Erythroblast (primary cell): ENCODE results near the gene GSTO2.

Experiments used
- GATA1 ChIP-seq: IDR thresholded peaks from 2 replicates; pipeline ENCODE4 v1.6.1; 2011; ENCODE audit warnings: low read depth, mild to moderate bottlenecking, control low read depth, low read length, moderate library complexity
- POLR2A ChIP-seq: IDR thresholded peaks from 2 replicates; pipeline ENCODE4 v1.6.1; 2011; ENCODE audit warnings: mild to moderate bottlenecking, low read length

DNA sequence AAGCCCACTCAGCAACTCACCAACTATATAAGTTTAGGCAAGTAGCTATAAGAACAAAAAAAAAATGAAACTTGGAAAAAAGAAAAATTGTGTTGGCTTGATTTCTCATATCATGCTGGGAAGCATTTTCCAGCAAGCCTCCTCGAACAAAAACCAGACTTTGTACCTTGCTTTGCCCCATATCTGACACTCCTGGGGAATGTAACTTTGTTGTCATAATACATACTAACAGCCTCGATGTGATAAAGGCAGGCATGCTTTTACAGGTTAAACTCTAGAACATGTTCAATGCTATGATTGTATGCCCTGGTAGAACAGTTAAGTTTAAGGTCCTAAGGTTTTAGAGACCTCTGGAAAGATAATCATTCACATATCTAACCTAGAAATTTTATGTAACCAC lies 48.5 kb upstream of the GSTO2 start:
- TF ChIP-seq POLR2A: no peak
- no peak for TF ChIP-seq GATA1
